ENCODE data around the gene TNFSF15.

The TNFSF15 gene

DNA sequence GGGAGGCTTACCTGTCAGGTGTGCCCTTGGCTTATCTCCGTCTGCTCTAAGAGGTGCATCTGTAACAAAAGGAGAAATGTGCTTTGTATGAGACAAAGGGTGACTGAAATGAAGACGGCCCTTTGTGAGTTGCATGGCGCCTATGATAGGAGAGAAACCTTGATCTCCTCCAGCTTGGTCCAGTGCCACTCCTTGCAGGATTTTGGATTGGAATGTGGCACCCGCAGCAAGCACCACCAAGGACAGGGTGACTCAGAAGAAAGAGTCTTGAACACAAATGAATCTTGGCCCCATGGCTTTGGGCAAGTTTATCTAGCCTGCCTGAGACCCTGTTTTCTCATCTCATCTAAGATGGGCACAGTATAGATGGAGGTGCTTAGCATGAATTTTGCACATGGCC is 13.4 kb downstream of the TNFSF15 start:
- Histone ChIP-seq H3K4me3 (ENCODE audit: low read depth, low read length) (no peak overlapping the region), H3K36me3 (ENCODE audit: control insufficient read depth in 2 of 2, insufficient read depth in 1 of 2, low read length in 2 of 2) (no peaks in the 10 kb centered on the region), H3K9me3 (ENCODE audit: control insufficient read depth, insufficient read depth, low read depth, low read length) (no peaks in the 10 kb centered on the region), H3K27ac (ENCODE audit: extremely low read depth, low read depth, low read length) (no peak overlapping the region), H3K4me1 (ENCODE audit: control insufficient read depth, insufficient read depth, low read length) (no peaks in the 10 kb centered on the region)
- POLR2A ChIA-PET = no interaction called here
- TF ChIP-seq ZNF529 (tag by site-specific recombination; IDR thresholded peaks at IDR 0.05; ENCODE audit: insufficient replicate concordance) (no peak), ZNF549 (tag by site-specific recombination; IDR thresholded peaks at IDR 0.05) (no peak), ZNF596 (tag by site-specific recombination; IDR thresholded peaks at IDR 0.05) (no peak), ZNF391 (tag by site-specific recombination; IDR thresholded peaks at IDR 0.05; ENCODE audit: borderline replicate concordance, low read depth) (no peak), HOXC10 (CRISPR knock-in tag; IDR thresholded peaks at IDR 0.05) (no peak), ZNF221 (tag by site-specific recombination; IDR thresholded peaks at IDR 0.05; ENCODE audit: borderline replicate concordance) (no peak), ZNF488 (tag by site-specific recombination; IDR thresholded peaks at IDR 0.05) (no peak), SP2 (tag by site-specific recombination; IDR thresholded peaks at IDR 0.05) (no peak), SETDB1 (IDR thresholded peaks at IDR 0.05; ENCODE audit: insufficient read length, low read length) (no peak), ZNF664 (tag by site-specific recombination; IDR thresholded peaks at IDR 0.05) (no peak), ZSCAN16 (tag by site-specific recombination; IDR thresholded peaks at IDR 0.05) (no peak), ZBTB21 (tag by site-specific recombination; IDR thresholded peaks at IDR 0.05) (no peak), ZNF747 (tag by site-specific recombination; IDR thresholded peaks at IDR 0.05) (no peak), INSM2 (tag by site-specific recombination; IDR thresholded peaks at IDR 0.05) (no peak)
- TF ChIP-seq, protein P1, sequence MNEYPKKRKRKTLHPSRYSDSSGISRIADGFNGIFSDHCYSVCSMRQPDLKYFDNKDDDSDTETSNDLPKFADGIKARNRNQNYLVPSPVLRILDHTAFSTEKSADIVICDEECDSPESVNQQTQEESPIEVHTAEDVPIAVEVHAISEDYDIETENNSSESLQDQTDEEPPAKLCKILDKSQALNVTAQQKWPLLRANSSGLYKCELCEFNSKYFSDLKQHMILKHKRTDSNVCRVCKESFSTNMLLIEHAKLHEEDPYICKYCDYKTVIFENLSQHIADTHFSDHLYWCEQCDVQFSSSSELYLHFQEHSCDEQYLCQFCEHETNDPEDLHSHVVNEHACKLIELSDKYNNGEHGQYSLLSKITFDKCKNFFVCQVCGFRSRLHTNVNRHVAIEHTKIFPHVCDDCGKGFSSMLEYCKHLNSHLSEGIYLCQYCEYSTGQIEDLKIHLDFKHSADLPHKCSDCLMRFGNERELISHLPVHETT (tag by site-specific recombination; IDR thresholded peaks at IDR 0.05) = no peak
- CTCF ChIA-PET = no interaction called here

GRCh38 chr9:114791736-114792135 is 14.1 kb downstream of the TNFSF15 start:
- Histone ChIP-seq H3K9me3 (ENCODE audit: control insufficient read depth, insufficient read depth, low read depth, low read length) (no peaks in the 10 kb centered on the region), H3K4me1 (ENCODE audit: control insufficient read depth, insufficient read depth, low read length) (no peaks in the 10 kb centered on the region), H3K36me3 (ENCODE audit: control insufficient read depth in 2 of 2, insufficient read depth in 1 of 2, low read length in 2 of 2) (no peaks in the 10 kb centered on the region), H3K4me3 (ENCODE audit: low read depth, low read length) (no peak overlapping the region), H3K27ac (ENCODE audit: extremely low read depth, low read depth, low read length) (no peak overlapping the region)
- ChIA-PET CTCF (interaction anchor here (0.6 to 1.9 kb wide), 2 partner anchors 221 to 223 kb away, joined by 3 to 8 read pairs; no protein-coding TSS in a partner anchor), POLR2A (no interaction called here)
- TF ChIP-seq ZNF677 (tag by site-specific recombination; IDR thresholded peaks at IDR 0.05) (no peak), ZNF76 (tag by site-specific recombination; IDR thresholded peaks at IDR 0.05; ENCODE audit: borderline replicate concordance, low read depth) (no peak), ZBTB48 (tag by site-specific recombination; IDR thresholded peaks at IDR 0.05) (no peak), BCL11A (tag by site-specific recombination; IDR thresholded peaks at IDR 0.05; ENCODE audit: low read depth) (no peak), ZNF138 (tag by site-specific recombination; IDR thresholded peaks at IDR 0.05; ENCODE audit: borderline replicate concordance) (no peak), GLIS2 (tag by site-specific recombination; IDR thresholded peaks at IDR 0.05) (no peak), ZNF426 (tag by site-specific recombination; IDR thresholded peaks at IDR 0.05) (no peak), ZNF830 (tag by site-specific recombination; IDR thresholded peaks at IDR 0.05; ENCODE audit: low read depth) (no peak), SALL2 (tag by site-specific recombination; IDR thresholded peaks at IDR 0.05; ENCODE audit: borderline replicate concordance) (no peak), ZBTB11 (tag by site-specific recombination; conservative IDR thresholded peaks at IDR 0.05; ENCODE audit: low read depth) (no peak), ZNF707 (tag by site-specific recombination; IDR thresholded peaks at IDR 0.05) (no peak)
- TF ChIP-seq, protein P2, sequence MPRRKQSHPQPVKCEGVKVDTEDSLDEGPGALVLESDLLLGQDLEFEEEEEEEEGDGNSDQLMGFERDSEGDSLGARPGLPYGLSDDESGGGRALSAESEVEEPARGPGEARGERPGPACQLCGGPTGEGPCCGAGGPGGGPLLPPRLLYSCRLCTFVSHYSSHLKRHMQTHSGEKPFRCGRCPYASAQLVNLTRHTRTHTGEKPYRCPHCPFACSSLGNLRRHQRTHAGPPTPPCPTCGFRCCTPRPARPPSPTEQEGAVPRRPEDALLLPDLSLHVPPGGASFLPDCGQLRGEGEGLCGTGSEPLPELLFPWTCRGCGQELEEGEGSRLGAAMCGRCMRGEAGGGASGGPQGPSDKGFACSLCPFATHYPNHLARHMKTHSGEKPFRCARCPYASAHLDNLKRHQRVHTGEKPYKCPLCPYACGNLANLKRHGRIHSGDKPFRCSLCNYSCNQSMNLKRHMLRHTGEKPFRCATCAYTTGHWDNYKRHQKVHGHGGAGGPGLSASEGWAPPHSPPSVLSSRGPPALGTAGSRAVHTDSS (tag by site-specific recombination; IDR thresholded peaks at IDR 0.05) = no peak
